Right cardiac atrium (tissue), 5 donors: ENCODE data around the gene UTP25. TPM values are rescaled to one million over a fixed set of nuclear protein-coding genes. Genes with fewer than 3 reads are reported as not detected.
A peak's percentile ranks its signal among the peaks of the same experiment; 100 is the strongest.

ENCODE experiments used
- ATAC-seq, 2 donors: fragments of 200-7000 bp; cut with Tn5 transposase; one replicate each; pipeline versions ENCODE4 v1.8.0 to v1.9.1; 2020; ENCODE audit warnings: moderate library complexity in 2 of 2, mild to moderate bottlenecking in 1 of 2
- DNase-seq, 3 donors: peaks; one replicate each; pipeline ENCODE4 v3.0.0-alpha.2; 2020
- H3K27ac ChIP-seq: one replicate; pipeline ENCODE4 v1.5.1; 2013; ENCODE audit warnings: mild to moderate bottlenecking, low read length, control low read depth, moderate library complexity
- H3K27me3 ChIP-seq: one replicate; pipeline ENCODE4 v1.6.1; 2013; ENCODE audit not compliant: control insufficient read depth, insufficient read depth
- H3K4me1 ChIP-seq: one replicate; pipeline ENCODE4 v1.6.1; 2013; ENCODE audit warnings: low read length; ENCODE audit not compliant: control insufficient read depth, insufficient read depth
- H3K4me3 ChIP-seq: one replicate; pipeline ENCODE4 v1.5.1; 2013; ENCODE audit warnings: low read length, control low read depth
- H3K9me3 ChIP-seq: one replicate; pipeline ENCODE4 v1.6.1; 2013; ENCODE audit warnings: low read length; ENCODE audit not compliant: control insufficient read depth
- WGBS: extraction: QIAGEN DNeasy Blood & Tissue Kit; methylation state at CpG from one replicate; pipeline ENCODE4 v1.1.7; 2013; 5-methylcytosine and 5-hydroxymethylcytosine counted together
- intact Hi-C, 4 donors: fragments of 100-400 bp; cut with DNase I; formaldehyde crosslinking; loops; one replicate each; pipeline versions ENCODE4 v1.11.0 to v1.14.0; 2022 to 2023
- polyA plus RNA-seq: library from polyadenylated mRNA; stranded (reverse); fragments of 200-250 nt; gene quantifications from one replicate; pipeline ENCODE4 v1.2.3, GENCODE V29; 2013
- total RNA-seq, 4 donors: library from RNA; stranded (reverse); fragmentation: NEBNext Ultra II Directional; extraction: Animal tissue kit (Norgen Biotek cat#: 25700); gene quantifications; one replicate each; pipeline ENCODE4 v1.2.1, GENCODE V29; 2021
- donor health status: healthy with polysubstance abuse.
- donor health status: DM: no; HTN: yes; CAD: no.
- donor health status: DM: no; HTN: no; CAD: no.
- donor health status: DM: no; HTN: yes; CAD: no; lungs with severe emphysema.
- donor health status: DM: yes; HTN: yes; CAD: no.

Gene UTP25
- total and polyA plus RNA-seq, 5 donors = 1.2 to 3.1 (median 2.9) TPM

GRCh38 chr1:209820986-209821385 lies 6.8 kb upstream of the UTP25 start:
- no peaks in the 10 kb centered on the region for H3K9me3 ChIP-seq
- no peaks in the 10 kb centered on the region for H3K4me1 ChIP-seq
- ATAC-seq = no peak
- no peak overlapping the region for H3K4me3 ChIP-seq
- WGBS = 78% methylated on average over 4 of the region's 4 CpGs
- intact Hi-C loops = loop anchor here in 1 of 4 donors (10.0 kb wide), 1 partner anchor 236 kb away; the partner anchor contains the start of gene CAMK1G
- no peak overlapping the region for H3K27ac ChIP-seq
- H3K27me3 ChIP-seq = no peaks in the 10 kb centered on the region
- DNase-seq = no peak

GRCh38 chr1:209822706-209823105 lies 5.1 kb upstream of the UTP25 start:
- Histone ChIP-seq H3K9me3 (no peaks in the 10 kb centered on the region), H3K4me1 (no peaks in the 10 kb centered on the region), H3K27me3 (no peaks in the 10 kb centered on the region), H3K27ac (no peak overlapping the region), H3K4me3 (no peak overlapping the region)
- DNase-seq = no peak
- intact Hi-C loops = loop anchor here in 1 of 4 donors (10.0 kb wide), 1 partner anchor 238 kb away; the partner anchor contains the start of gene CAMK1G
- WGBS = 70% methylated on average over 7 of the region's 7 CpGs
- ATAC-seq = no peak

DNA sequence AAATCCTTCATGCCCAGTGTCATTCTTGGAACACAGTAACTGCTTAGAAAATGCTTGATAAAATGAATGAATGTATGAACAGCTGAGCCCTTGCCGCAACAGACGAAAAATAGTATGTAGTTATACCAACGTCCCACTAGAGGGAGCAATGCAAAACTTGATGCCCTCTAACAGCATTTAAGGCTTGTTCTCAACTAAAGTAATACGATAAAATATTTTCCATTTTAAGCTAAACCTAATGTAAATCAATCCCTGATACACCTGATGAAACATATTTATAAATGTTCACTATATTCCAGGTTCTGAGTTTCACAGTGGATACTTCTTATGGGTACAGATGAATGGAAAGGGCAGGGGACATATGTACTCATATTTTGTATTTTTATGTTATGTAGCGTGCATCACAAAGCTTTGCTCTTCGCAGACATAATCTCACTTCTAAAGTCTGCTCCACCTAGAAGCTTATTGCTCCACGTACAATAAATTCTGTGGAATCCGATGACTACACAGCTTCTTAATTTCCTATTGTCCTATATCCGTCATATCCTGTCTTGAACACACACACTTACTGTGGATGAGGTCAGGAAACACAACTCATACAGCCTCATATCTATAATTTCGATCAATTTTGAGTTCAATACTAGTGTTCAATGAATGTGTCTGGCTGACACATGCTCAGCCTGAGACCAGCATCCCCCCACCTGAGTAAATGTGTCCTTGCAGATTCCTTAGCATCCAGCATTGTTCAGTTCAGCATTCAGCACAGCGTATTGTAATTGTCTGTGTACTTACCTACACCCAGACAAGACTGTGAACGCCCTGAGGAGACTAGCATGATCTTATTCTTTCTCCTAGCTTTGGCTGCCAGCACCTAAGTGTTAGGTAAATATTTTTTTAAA lies 4.4 kb upstream of the UTP25 start:
- Histone ChIP-seq H3K27me3 (no peaks in the 10 kb centered on the region), H3K4me3 (no peak overlapping the region), H3K27ac (no peak overlapping the region), H3K4me1 (no peaks in the 10 kb centered on the region), H3K9me3 (no peaks in the 10 kb centered on the region)
- ATAC-seq (peak in 1 of 2 donors; percentile 7), DNase-seq (no peak)
- intact Hi-C loops = loop anchor here in 1 of 4 donors (10.0 kb wide), 1 partner anchor 239 kb away; the partner anchor contains the start of gene CAMK1G
- WGBS = 36% methylated on average over 12 of the region's 12 CpGs

DNA sequence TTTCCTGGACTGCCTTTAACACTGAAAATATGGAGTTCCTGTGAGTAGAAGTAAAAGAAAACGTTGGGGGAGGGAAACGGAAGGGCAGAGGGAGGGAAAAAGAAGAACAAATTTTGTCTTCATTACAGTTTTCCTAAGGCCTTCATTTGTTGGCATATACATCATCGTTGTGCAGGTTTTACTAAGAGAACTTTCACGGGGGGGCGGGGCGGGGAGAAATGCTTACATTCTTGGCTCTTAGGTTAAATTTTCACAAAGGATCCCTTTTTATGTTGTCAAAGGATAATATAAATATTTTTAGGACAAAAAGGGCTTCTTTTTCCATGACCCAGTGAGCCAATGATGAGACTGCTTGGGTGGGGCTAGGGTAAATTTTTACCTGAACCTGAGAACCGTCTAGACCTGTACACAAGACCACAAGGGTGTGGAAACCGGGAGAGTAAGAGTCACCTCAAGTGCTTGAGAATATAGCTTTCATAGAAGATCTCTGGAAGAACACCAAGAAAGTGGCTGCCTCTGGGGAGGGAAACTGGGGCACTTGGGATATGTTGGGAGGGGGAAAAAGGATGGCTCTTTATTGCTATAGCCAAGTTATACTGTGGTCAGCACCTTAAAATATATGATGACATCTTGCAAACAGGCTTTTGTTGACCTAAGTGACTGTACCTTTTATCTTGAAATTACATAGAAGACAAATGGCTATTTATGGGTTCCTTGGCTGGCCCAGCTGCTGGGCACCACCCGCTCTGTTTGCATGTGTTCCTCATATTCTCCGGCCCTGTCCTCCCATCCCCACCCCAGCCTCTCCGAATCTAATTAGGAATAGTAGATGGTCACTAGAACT lies 2.0 kb upstream of the UTP25 start:
- no peak for DNase-seq
- ATAC-seq = no peak
- Histone ChIP-seq H3K4me3 (no peak overlapping the region), H3K27me3 (no peaks in the 10 kb centered on the region), H3K27ac (no peak overlapping the region), H3K9me3 (no peaks in the 10 kb centered on the region), H3K4me1 (peaks cover 2% of the 10 kb centered on the region)
- intact Hi-C loops = loop anchor here in 1 of 4 donors (10.0 kb wide), 1 partner anchor 241 kb away; the partner anchor contains the start of gene CAMK1G
- WGBS = 78% methylated on average over 11 of the region's 11 CpGs

- H3K27me3 ChIP-seq = no peaks in the 10 kb centered on the region
- intact Hi-C loops = loop anchor here in 1 of 4 donors (10.0 kb wide), 1 partner anchor 245 kb away; the partner anchor contains the start of gene CAMK1G
- no peak for DNase-seq
- peaks cover 2% of the 10 kb centered on the region for H3K4me1 ChIP-seq
- WGBS = 76% methylated on average over 2 of the region's 2 CpGs
- ATAC-seq = no peak
- no peaks in the 10 kb centered on the region for H3K9me3 ChIP-seq
- H3K4me3 ChIP-seq = no peak overlapping the region
- H3K27ac ChIP-seq = no peak overlapping the region
Observed at GRCh38 chr1:209829716-209830115, 1.9 kb downstream of the UTP25 start.

DNA sequence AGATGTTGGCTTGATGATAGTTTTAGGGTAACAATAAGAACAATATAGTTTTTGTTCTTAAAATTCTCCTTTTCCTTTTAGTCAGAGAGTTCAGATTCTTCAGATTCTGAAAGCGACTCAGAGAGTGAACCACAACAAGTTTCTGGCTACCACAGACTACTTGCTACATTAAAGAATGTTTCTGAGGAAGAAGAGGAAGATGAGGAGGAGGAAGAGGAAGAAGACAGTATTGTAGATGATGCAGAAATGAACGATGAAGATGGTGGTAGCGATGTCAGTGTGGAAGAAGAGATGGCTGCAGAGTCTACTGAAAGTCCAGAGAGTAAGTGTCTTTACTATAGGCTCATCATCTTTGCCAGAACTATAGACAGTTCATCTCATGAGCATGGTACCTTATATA lies 3.0 kb downstream of the UTP25 start:
- Histone ChIP-seq H3K27me3 (no peaks in the 10 kb centered on the region), H3K27ac (no peak overlapping the region), H3K4me1 (peaks cover 2% of the 10 kb centered on the region), H3K9me3 (no peaks in the 10 kb centered on the region), H3K4me3 (no peak overlapping the region)
- 86% methylated on average over 3 of the region's 3 CpGs for WGBS
- intact Hi-C loops = no loop called here
- no peak for DNase-seq
- ATAC-seq = no peak

- no peaks in the 10 kb centered on the region for H3K27me3 ChIP-seq
- ATAC-seq (no peak), DNase-seq (no peak)
- no peaks in the 10 kb centered on the region for H3K9me3 ChIP-seq
- intact Hi-C loops = no loop called here
- 96% methylated on average over 1 of the region's 1 CpG for WGBS
- H3K4me1 ChIP-seq = peaks cover 2% of the 10 kb centered on the region
- no peak overlapping the region for H3K27ac ChIP-seq
- no peak overlapping the region for H3K4me3 ChIP-seq
Observed at GRCh38 chr1:209831615-209832014, 3.8 kb downstream of the UTP25 start.

DNA sequence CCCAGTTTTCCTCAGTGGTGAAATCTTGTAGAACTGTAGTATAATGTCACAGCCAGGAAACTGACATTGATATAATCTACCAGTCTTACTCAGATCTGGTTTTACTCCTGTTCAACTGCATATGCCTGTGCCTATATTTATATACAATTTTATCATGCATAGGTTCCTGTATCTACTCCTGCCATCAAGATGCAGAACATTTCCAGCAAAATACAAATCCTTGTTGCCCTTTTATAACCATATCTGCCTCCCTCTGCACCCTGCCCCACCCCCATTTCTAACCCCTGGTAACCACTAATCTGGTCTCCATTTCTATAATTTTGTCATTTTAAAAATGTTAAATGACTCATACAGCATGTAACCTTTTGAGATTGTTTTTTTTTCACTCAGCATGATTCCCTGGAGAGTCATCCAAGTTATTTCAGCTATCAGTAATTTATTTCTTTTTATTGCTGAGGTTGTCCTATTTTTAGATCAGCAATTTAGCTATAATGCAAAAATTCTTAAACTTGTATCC lies 8.1 kb downstream of the UTP25 start:
- Histone ChIP-seq H3K27me3 (no peaks in the 10 kb centered on the region), H3K27ac (no peak overlapping the region), H3K4me3 (no peak overlapping the region), H3K9me3 (no peaks in the 10 kb centered on the region), H3K4me1 (no peaks in the 10 kb centered on the region)
- intact Hi-C loops = no loop called here
- ATAC-seq = no peak
- no peak for DNase-seq

- intact Hi-C loops = no loop called here
- Histone ChIP-seq H3K9me3 (no peaks in the 10 kb centered on the region), H3K4me3 (no peak overlapping the region), H3K27me3 (no peaks in the 10 kb centered on the region), H3K4me1 (no peaks in the 10 kb centered on the region), H3K27ac (no peak overlapping the region)
- ATAC-seq (no peak), DNase-seq (no peak)
- WGBS = 92% methylated on average over 7 of the region's 7 CpGs
Observed at GRCh38 chr1:209837671-209838070, 9.9 kb downstream of the UTP25 start.

DNA sequence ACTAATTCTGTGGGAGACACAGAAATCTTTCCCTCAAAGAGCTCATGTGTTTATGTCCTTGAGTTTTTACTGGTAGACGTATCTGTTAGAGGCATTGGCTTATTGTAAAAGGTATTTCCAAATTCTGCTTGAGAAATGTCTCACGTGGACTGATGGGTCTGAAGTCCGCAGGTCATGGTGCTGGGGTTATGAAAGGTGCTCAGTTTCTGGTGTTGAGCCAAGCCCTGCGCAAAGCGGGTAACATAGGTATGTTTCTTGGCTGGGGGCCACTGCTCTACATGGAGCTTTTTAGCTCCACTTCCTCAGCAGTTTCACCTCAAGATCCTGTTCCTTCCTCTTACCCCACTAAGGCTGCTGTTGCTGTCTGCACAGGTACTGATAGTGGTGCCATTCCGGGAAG lies 10.8 kb downstream of the UTP25 start:
- intact Hi-C loops = no loop called here
- 92% methylated on average over 6 of the region's 6 CpGs for WGBS
- Histone ChIP-seq H3K4me3 (no peak overlapping the region), H3K27me3 (no peaks in the 10 kb centered on the region), H3K4me1 (no peaks in the 10 kb centered on the region), H3K9me3 (no peaks in the 10 kb centered on the region), H3K27ac (no peak overlapping the region)
- ATAC-seq = no peak
- DNase-seq = no peak
